MCF 10A (cell line): ENCODE results near the gene THOC6. TPM values are rescaled to one million over a fixed set of nuclear protein-coding genes. Genes with fewer than 3 reads are reported as not detected.

Experiments
- BruUV-seq: library from RNA; stranded (reverse); fragments of 400-500 nt; replicated peaks from 2 replicates; lab custom pipeline; 2021; lab: Mats Ljungman, UMichigan
- CTCF ChIA-PET: fragments of 300-600 bp; sonication (Branson Sonifier 250); formaldehyde crosslinking; extraction: SDS; loops from one replicate; lab custom pipeline; 2021; ENCODE audit warnings: antibody characterized with exemption, inconsistent platforms; lab: Yijun Ruan, JAX
- POLR2A ChIA-PET: fragments of 300-600, 350-650 bp; sonication (Branson Sonifier 250); formaldehyde crosslinking; extraction: SDS; loops from one replicate; lab custom pipeline; 2020; ENCODE audit warnings: antibody characterized with exemption, inconsistent platforms; lab: Yijun Ruan, JAX
- DNase-seq: peaks from one replicate; pipeline ENCODE4 v3.0.0-alpha.2; 2018; ENCODE audit not compliant: unreplicated experiment
- H3K27ac Mint-ChIP-seq: one replicate; pipeline ENCODE4 v1.8.0; 2022; ENCODE audit warnings: mild to moderate bottlenecking, low read depth, mixed read lengths; ENCODE audit not compliant: unreplicated experiment
- H3K27me3 Mint-ChIP-seq: one replicate; pipeline ENCODE4 v1.8.0; 2022; ENCODE audit warnings: mixed read lengths; ENCODE audit not compliant: insufficient read depth, unreplicated experiment
- H3K36me3 Mint-ChIP-seq: one replicate; pipeline ENCODE4 v1.8.0; 2022; ENCODE audit warnings: mild to moderate bottlenecking, moderate library complexity, mixed read lengths; ENCODE audit not compliant: insufficient read depth, unreplicated experiment
- H3K4me1 Mint-ChIP-seq: one replicate; pipeline ENCODE4 v1.8.0; 2022; ENCODE audit warnings: mixed read lengths; ENCODE audit not compliant: insufficient read depth, unreplicated experiment
- H3K4me3 Mint-ChIP-seq: one replicate; pipeline ENCODE4 v1.8.0; 2022; ENCODE audit warnings: mild to moderate bottlenecking, moderate library complexity, mixed read lengths; ENCODE audit not compliant: unreplicated experiment
- H3K9me3 Mint-ChIP-seq: one replicate; pipeline ENCODE4 v1.8.0; 2022; ENCODE audit warnings: mixed read lengths; ENCODE audit not compliant: unreplicated experiment
- intact Hi-C: fragments of 100-400 bp; cut with micrococcal nuclease; formaldehyde crosslinking; loops from 2 replicates; pipeline ENCODE4 v1.14.1; 2022
- total RNA-seq: library from RNA; stranded (reverse); gene quantifications from 2 replicates; pipeline ENCODE4 v1.2.3, GENCODE V29; 2022
- TF ChIP-seq, protein P1 (sequence below): fragments of 200-600 bp; IDR thresholded peaks from one replicate; pipeline ENCODE4 v1.8.0; 2022; ENCODE audit warnings: antibody characterized with exemption, mild to moderate bottlenecking; ENCODE audit not compliant: unreplicated experiment

The THOC6 gene
- total RNA-seq, 1 experiment from 2014 or later: 53.1 TPM

DNA sequence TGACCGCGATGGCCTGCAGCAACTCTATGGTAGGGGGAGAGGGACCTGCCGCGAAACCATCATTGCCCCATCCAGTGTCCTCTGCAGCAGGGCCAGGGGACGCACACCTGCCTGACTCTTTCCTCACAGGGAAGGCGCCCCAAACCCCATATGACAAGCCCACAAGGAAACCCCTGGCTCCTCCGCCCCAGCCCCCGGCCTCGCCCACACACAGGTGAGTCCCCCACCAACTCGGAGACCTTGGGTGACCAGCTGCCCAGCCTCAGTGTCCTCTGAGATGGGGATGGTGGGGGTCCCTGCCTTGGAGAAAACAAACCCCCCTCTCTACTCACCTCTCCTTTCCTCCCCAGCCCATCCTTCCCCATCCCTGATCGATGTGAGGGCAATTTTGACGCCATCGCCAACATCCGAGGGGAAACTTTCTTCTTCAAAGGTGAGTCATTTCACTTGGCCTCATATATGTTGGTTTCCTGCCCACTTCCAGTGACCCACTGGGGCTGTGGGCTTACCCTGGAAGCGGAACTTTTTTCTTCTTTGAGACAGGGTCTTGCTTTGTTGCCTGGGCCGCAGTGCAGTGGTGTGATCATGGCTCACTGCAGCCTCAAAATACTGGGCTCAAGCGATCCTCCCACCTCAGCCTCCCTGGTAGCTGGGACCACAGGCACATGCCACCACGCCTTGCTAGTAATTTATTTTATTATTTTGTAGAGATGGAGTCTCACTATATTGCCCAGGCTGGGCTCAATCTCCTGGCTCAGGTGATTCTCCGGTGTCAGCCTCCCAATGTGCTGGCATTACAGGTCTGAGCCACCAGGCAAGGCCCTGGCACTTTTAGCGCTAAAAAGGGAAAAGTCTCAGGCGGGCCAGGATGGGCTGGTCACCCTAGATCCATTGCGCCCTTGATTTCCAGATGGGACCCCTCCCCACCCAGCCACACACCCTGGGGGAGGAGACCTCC, 33.6 kb downstream of the THOC6 start:
- TF ChIP-seq, protein P1, sequence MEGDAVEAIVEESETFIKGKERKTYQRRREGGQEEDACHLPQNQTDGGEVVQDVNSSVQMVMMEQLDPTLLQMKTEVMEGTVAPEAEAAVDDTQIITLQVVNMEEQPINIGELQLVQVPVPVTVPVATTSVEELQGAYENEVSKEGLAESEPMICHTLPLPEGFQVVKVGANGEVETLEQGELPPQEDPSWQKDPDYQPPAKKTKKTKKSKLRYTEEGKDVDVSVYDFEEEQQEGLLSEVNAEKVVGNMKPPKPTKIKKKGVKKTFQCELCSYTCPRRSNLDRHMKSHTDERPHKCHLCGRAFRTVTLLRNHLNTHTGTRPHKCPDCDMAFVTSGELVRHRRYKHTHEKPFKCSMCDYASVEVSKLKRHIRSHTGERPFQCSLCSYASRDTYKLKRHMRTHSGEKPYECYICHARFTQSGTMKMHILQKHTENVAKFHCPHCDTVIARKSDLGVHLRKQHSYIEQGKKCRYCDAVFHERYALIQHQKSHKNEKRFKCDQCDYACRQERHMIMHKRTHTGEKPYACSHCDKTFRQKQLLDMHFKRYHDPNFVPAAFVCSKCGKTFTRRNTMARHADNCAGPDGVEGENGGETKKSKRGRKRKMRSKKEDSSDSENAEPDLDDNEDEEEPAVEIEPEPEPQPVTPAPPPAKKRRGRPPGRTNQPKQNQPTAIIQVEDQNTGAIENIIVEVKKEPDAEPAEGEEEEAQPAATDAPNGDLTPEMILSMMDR: no peak
- BruUV-seq: no TSS peak
- Mint-ChIP-seq H3K27ac (no peak overlapping the region), H3K9me3 (no peaks in the 10 kb centered on the region), H3K4me3 (no peak overlapping the region), H3K36me3 (no peaks in the 10 kb centered on the region), H3K4me1 (no peaks in the 10 kb centered on the region), H3K27me3 (peaks cover 2% of the 10 kb centered on the region)
- DNase-seq: no peak
- intact Hi-C loops: no loop called here
- POLR2A ChIA-PET: interaction anchor here (1.0 to 3.1 kb wide), 7 partner anchors 12 to 248 kb away, joined by 3 to 47 read pairs (median 9); partner anchors contain the start of genes TIGD7, ZNF213 and ZNF75A
- CTCF ChIA-PET: interaction anchor here (0.5 to 3.3 kb wide), 15 partner anchors 9 to 114 kb away, joined by 3 to 48 read pairs (median 6); no protein-coding TSS in a partner anchor

DNA sequence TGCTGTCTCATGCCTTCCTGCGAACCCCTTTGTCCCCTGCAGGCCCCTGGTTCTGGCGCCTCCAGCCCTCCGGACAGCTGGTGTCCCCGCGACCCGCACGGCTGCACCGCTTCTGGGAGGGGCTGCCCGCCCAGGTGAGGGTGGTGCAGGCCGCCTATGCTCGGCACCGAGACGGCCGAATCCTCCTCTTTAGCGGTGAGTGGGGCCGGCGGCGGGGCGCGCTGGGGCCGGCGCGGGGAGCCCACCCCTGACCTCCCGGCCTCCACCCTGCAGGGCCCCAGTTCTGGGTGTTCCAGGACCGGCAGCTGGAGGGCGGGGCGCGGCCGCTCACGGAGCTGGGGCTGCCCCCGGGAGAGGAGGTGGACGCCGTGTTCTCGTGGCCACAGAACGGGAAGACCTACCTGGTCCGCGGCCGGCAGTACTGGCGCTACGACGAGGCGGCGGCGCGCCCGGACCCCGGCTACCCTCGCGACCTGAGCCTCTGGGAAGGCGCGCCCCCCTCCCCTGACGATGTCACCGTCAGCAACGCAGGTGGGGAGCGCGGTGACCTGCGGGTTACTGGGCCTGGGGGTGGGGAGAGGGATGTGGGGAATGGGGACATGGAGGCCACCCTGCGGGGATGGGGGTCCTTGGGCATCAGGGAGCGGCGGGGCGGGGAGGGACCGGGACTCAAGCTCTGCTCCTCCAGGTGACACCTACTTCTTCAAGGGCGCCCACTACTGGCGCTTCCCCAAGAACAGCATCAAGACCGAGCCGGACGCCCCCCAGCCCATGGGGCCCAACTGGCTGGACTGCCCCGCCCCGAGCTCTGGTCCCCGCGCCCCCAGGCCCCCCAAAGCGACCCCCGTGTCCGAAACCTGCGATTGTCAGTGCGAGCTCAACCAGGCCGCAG, 34.5 kb downstream of the THOC6 start:
- BruUV-seq: no TSS peak
- Mint-ChIP-seq H3K27me3 (no peaks in the 10 kb centered on the region), H3K9me3 (no peaks in the 10 kb centered on the region), H3K27ac (no peak overlapping the region), H3K4me3 (peak overlapping the region; percentile 78), H3K4me1 (no peaks in the 10 kb centered on the region), H3K36me3 (no peaks in the 10 kb centered on the region)
- intact Hi-C loops: loop anchor here (1.0 kb wide), 2 partner anchors 66 to 71 kb away; no protein-coding TSS in a partner anchor
- peak; percentile 50 for DNase-seq
- CTCF ChIA-PET: interaction anchor here (0.6 to 3.3 kb wide), 25 partner anchors 10 to 386 kb away, joined by 3 to 48 read pairs (median 5); no protein-coding TSS in a partner anchor
- POLR2A ChIA-PET: interaction anchor here (0.6 to 3.1 kb wide), 12 partner anchors 10 to 247 kb away, joined by 3 to 47 read pairs (median 5); partner anchors contain the start of genes PKMYT1, TIGD7, ZNF213 and ZNF75A
- TF ChIP-seq, protein P1: peak; percentile 21

DNA sequence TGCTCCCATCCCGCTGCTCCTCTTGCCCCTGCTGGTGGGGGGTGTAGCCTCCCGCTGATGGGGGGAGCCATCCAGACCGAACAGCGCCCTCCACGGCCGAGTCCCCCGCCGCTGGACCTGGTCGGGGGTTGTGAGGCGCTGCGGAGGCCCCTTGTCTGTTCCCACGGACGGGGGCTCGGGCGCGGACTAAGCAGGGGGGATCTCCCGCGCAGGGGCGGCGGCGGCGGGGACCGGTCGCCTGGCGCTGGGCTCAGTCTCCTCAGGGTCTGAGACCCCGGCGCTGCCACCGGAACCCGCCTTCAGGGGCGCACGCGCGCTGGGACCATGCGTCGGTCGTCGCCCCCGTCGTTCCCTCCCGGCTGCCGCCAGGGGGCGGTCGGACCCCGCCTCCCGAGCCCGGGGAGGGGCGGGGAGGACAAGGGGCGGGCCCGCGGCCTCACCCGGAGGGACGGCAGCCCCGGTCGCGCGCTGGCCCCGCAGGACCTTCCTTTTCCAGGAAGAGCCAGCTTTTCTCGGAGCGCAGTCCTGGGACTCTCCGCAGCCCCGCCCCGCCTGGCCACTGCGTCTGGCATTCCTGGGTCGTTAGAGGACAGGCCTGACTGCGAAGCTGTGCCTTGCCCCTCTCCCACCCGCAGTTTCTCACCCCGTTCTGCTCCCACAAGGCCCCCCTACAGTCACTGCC, 35.3 kb downstream of the THOC6 start:
- H3K4me1 Mint-ChIP-seq: no peaks in the 10 kb centered on the region
- intact Hi-C loops: loop anchor here (1.0 kb wide), 2 partner anchors 65 to 70 kb away; no protein-coding TSS in a partner anchor
- peak; percentile 84 for DNase-seq

More for the DNA sequence above, 35.3 kb downstream of the THOC6 start:
- CTCF ChIA-PET: interaction anchor here (0.5 to 3.3 kb wide), 25 partner anchors 10 to 736 kb away, joined by 3 to 48 read pairs (median 5); no protein-coding TSS in a partner anchor
- Mint-ChIP-seq H3K27ac (peak overlapping the region; percentile 74), H3K4me3 (peak overlapping the region; percentile 78), H3K36me3 (no peaks in the 10 kb centered on the region), H3K27me3 (no peaks in the 10 kb centered on the region), H3K9me3 (no peaks in the 10 kb centered on the region)
- TF ChIP-seq, protein P1: peak; percentile 90
- no TSS peak for BruUV-seq
- POLR2A ChIA-PET: interaction anchor here (0.6 to 3.1 kb wide), 15 partner anchors 10 to 247 kb away, joined by 3 to 47 read pairs (median 4); partner anchors contain the start of genes PKMYT1, TIGD7, ZNF205 and ZNF213
